GM12801 (cell line): ENCODE data around the gene IL4.

Experiments used
- TF ChIP-seq, protein P1 (sequence below): IDR thresholded peaks from one replicate; pipeline ENCODE4 v1.5.1; 2011; ENCODE audit warnings: control low read depth; ENCODE audit not compliant: insufficient read length; ENCODE audit errors: extremely low read depth

IL4 gene

DNA sequence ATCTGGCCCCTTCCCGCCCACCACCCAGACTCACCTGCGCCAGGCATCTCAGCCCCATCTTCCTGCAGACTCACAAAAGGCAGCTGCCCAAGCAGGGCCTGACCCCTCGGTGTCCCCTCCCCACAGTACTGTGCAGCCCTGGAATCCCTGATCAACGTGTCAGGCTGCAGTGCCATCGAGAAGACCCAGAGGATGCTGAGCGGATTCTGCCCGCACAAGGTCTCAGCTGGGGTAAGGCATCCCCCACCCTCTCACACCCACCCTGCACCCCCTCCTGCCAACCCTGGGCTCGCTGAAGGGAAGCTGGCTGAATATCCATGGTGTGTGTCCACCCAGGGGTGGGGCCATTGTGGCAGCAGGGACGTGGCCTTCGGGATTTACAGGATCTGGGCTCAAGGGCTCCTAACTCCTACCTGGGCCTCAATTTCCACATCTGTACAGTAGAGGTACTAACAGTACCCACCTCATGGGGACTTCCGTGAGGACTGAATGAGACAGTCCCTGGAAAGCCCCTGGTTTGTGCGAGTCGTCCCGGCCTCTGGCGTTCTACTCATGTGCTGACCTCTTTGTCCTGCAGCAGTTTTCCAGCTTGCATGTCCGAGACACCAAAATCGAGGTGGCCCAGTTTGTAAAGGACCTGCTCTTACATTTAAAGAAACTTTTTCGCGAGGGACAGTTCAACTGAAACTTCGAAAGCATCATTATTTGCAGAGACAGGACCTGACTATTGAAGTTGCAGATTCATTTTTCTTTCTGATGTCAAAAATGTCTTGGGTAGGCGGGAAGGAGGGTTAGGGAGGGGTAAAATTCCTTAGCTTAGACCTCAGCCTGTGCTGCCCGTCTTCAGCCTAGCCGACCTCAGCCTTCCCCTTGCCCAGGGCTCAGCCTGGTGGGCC, 13.9 kb upstream of the IL4 start:
- TF ChIP-seq, protein P1, sequence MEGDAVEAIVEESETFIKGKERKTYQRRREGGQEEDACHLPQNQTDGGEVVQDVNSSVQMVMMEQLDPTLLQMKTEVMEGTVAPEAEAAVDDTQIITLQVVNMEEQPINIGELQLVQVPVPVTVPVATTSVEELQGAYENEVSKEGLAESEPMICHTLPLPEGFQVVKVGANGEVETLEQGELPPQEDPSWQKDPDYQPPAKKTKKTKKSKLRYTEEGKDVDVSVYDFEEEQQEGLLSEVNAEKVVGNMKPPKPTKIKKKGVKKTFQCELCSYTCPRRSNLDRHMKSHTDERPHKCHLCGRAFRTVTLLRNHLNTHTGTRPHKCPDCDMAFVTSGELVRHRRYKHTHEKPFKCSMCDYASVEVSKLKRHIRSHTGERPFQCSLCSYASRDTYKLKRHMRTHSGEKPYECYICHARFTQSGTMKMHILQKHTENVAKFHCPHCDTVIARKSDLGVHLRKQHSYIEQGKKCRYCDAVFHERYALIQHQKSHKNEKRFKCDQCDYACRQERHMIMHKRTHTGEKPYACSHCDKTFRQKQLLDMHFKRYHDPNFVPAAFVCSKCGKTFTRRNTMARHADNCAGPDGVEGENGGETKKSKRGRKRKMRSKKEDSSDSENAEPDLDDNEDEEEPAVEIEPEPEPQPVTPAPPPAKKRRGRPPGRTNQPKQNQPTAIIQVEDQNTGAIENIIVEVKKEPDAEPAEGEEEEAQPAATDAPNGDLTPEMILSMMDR: no peak

DNA sequence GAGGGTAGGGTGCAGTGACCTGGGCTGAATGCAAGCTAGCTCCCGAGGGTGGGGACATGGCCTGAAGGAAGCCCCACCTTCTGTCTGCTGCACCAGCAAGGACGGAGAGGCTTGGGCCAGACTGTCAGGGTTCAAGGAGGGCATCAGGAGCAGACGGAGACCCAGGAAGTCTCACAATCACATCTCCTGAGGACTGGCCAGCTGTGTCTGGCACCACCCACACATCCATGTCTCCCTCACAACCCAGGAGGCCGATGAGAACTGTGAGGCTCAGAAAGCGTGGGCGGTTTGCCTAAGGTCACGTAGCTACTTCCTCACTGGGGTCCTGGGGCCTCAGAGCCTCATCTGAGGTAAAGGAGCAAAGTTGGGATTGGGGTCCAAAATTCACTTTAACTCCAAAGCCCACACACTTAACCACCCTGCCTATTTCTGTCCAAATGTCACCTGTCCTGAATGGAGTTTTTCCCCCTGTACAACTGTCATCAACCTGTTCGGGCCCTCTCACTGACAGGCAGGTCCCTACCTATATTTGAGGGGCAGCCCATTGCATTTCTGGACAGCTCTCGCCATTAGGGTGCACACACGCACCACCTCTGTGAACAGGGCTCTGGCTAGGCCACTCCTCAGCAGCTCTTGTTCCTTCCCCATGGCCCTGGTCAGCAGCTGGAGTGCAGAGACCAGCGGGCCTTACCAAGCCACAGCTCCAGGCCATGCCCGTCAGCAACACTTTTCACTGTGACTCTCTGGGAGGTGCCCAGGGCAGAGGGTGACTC, 12.4 kb upstream of the IL4 start:
- TF ChIP-seq, protein P1: no peak

DNA sequence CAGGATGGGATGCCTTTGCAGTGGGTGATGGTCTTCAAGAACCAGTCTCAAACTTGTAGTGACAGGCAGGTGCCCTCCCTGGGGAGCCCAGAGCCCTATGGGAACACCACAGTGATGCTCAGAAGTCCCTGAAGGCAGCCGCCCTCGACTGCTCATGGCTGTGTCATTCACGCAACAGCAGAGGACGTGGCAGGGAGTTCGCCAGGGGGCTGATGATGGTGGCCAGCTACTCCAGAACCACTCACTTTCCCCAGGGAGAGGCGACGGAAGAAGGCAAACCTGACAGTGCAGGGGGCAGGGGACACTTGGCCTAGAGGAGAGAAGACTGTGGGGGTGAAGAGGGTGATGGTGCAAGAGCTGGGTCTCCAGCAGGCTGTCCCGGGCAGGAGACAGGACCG, 11.8 kb upstream of the IL4 start:
- TF ChIP-seq, protein P1: no peak

DNA sequence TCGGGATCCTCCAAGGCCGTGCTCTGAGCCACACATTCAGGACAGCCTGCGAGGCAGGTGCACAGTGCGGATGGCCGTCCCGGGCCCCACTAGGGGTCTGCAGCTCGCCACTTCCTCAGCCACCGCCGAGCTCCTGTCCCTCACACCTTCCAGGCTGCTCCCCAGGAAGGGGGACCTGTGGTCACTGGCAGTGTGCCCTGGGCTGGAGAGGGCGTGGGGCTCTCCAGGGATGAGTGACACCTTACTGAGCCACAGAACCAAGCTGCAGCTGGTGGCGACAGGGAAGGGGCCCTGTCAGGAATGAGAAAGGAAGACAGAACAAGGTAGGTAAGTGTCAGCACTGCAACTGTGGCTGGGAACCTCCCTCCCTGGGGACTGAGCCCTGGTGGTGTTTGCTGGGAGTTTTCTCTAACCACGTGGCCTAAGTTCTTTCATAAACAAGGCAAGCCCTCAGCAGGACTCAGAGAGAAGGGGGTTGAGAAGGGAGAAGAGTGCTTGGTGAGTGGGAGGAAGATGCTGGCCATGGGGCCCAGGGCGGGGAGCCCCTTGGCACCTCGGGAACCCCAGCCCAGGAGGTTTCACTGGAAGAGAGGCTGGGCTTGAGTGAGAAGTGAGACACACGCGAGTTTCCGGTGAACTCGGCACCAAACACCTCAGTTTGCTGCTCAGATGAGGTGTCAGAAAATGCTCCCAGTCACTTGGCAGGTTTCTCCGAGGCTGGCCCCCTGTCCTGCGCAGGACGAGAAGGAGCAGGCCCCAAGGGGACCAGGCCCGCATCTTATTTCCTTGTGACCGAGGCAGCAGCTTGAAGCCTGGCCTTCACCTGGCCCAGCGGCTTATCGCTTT, 10.6 kb upstream of the IL4 start:
- TF ChIP-seq, protein P1: no peak

DNA sequence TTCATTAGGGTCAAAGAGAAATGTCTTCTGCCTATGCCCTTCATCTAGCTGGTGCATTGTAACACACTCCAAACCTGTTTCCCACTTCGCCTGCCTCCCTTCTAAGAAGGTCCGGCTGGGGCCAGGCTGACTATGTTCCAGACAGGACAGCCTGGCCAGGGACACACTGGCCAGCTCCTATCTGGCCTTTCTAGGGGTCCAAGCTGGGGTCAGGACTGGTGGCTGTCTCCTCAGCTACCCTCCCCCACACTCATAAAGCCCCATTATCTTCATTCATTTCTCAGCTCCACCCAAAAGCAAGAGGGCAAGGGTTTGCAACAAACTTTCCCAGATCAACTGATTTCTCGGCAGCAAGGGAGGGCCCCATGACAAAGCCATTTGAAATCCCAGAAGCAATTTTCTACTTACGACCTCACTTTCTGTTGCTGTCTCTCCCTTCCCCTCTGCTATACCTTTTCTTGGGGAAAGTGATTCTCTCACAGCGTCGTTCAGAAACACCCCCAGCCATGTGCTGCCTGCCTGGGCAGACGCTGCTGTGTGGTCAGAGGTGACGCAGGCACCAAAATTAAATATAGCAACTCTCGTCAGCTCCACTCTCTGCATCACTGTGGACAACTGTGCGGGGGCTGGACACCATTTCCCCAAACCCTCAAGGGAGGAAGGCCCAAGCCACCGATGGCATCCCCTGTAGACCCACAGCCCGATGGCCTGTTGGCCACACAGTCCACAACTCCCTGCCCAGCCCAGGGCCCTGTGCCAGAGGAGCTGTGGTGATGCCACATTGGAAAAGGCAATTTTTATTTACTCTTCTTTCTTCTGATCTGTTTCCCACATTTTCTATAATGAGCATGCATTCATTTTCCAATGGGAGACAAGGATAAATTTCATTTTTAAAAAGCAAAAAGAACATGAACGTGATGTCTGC, 9.8 kb upstream of the IL4 start:
- TF ChIP-seq, protein P1: no peak

DNA sequence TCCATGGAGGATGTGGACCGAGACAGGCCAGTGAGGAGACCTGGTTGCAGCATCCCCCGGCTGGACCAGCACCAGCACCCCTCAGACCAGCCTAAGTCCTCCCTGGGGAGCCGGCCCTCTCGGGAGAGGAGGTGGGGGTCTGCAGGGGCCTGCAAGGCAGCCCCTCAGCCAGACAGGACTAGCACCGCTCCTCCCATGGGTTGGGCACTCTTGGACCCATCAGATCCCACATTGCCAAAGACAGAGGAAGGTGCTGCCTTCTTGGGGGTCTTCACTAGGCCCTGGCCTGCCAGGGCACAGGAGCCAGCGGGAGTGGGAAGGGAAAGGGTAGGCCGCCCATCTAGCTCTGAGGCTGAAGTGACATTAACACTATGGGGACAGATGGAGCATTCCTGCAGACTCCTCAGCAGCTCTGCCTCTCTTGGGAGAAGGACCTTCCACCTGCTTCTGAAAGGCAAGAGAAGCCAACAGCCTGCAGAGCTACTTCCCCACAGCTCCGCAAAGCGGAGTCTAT, 9.0 kb upstream of the IL4 start:
- TF ChIP-seq, protein P1: no peak
